ENCODE results near the gene KIAA1217.

KIAA1217 gene

GRCh38 chr10:24240041-24240751, 31.3 kb downstream of the KIAA1217 start:
- no peak overlapping the region for H4K91ac ChIP-seq (ENCODE audit: low read depth, low read length, poor library complexity)

GRCh38 chr10:24241536-24242040, 32.6 kb downstream of the KIAA1217 start:
- no peak overlapping the region for H3K4ac ChIP-seq (ENCODE audit: low read length)
- no peak overlapping the region for H2AK5ac ChIP-seq (ENCODE audit: low read depth, low read length)
- no peak overlapping the region for H4K91ac ChIP-seq (ENCODE audit: low read depth, low read length, poor library complexity)
- WGBS, 2 donors (ENCODE audit: extremely low coverage in 2 of 2, insufficient read length in 2 of 2, insufficient replicate concordance in 1 of 2), result no CpG with 5 or more reads among the region's 5 CpGs
- no peak overlapping the region for H2BK15ac ChIP-seq (ENCODE audit: low read length)
- no peaks in the 10 kb centered on the region for H3K36me3 ChIP-seq (replicated peaks in 1 of 2; ENCODE audit: control insufficient read depth in 2 of 2, insufficient read depth in 2 of 2, low read length in 2 of 2)
- no peak overlapping the region for H3K4me2 ChIP-seq (ENCODE audit: insufficient read depth, low read length, poor library complexity, severe bottlenecking)
- H2AFZ ChIP-seq (ENCODE audit: low read length), result no peak overlapping the region
- no peak overlapping the region for H2BK5ac ChIP-seq (ENCODE audit: low read length)
- no peak overlapping the region for H3K27ac ChIP-seq (replicated peaks; ENCODE audit: low read length)
- H3K4me1 ChIP-seq (ENCODE audit: control insufficient read depth in 2 of 2, insufficient read depth in 1 of 2, low read depth in 1 of 2, low read length in 2 of 2), result peaks cover 9 to 15% of the 10 kb centered on the region in 2 donors
- no peak overlapping the region for H3K4me3 ChIP-seq (ENCODE audit: low read length in 2 of 2)
- H3K14ac ChIP-seq (ENCODE audit: low read length), result no peak overlapping the region
- no peaks in the 10 kb centered on the region for H3K79me1 ChIP-seq (ENCODE audit: low read depth, low read length)
- no peak overlapping the region for H2BK120ac ChIP-seq (ENCODE audit: low read depth, low read length)
- no peak for DNase-seq (ENCODE audit: low spot score)
- H3K23ac ChIP-seq (ENCODE audit: low read depth, low read length, poor library complexity), result no peak overlapping the region
- no peak overlapping the region for H4K8ac ChIP-seq (ENCODE audit: low read depth, low read length)
- no peak overlapping the region for H3K18ac ChIP-seq (ENCODE audit: low read length)
- no peak overlapping the region for H3K9ac ChIP-seq (ENCODE audit: low read depth, low read length, poor library complexity)
- H3K9me3 ChIP-seq (replicated peaks in 1 of 2; ENCODE audit: control insufficient read depth in 2 of 2, insufficient read depth in 1 of 2, low read depth in 1 of 2, low read length in 2 of 2), result no peaks in the 10 kb centered on the region
- H2BK12ac ChIP-seq (ENCODE audit: low read length), result no peak overlapping the region
- no peaks in the 10 kb centered on the region for H3K27me3 ChIP-seq (ENCODE audit: control insufficient read depth in 3 of 3, insufficient read depth in 3 of 3, low read depth in 1 of 3, low read length in 3 of 3)

More at GRCh38 chr10:24240041-24240751, 31.3 kb downstream of the KIAA1217 start:
- no peak overlapping the region for H2BK15ac ChIP-seq (ENCODE audit: low read length)
- H3K4me3 ChIP-seq (ENCODE audit: low read length in 2 of 2), result no peak overlapping the region
- H2AK5ac ChIP-seq (ENCODE audit: low read depth, low read length), result no peak overlapping the region
- no peak overlapping the region for H3K9ac ChIP-seq (ENCODE audit: low read depth, low read length, poor library complexity)
- no peaks in the 10 kb centered on the region for H3K36me3 ChIP-seq (replicated peaks in 1 of 2; ENCODE audit: control insufficient read depth in 2 of 2, insufficient read depth in 2 of 2, low read length in 2 of 2)
- no peaks in the 10 kb centered on the region for H3K27me3 ChIP-seq (ENCODE audit: control insufficient read depth in 3 of 3, insufficient read depth in 3 of 3, low read depth in 1 of 3, low read length in 3 of 3)
- no peak overlapping the region for H2BK5ac ChIP-seq (ENCODE audit: low read length)
- no peak for DNase-seq (ENCODE audit: low spot score)
- H3K79me1 ChIP-seq (ENCODE audit: low read depth, low read length), result no peaks in the 10 kb centered on the region
- peaks cover 9 to 15% of the 10 kb centered on the region in 2 donors for H3K4me1 ChIP-seq (ENCODE audit: control insufficient read depth in 2 of 2, insufficient read depth in 1 of 2, low read depth in 1 of 2, low read length in 2 of 2)
- no peak overlapping the region for H3K23ac ChIP-seq (ENCODE audit: low read depth, low read length, poor library complexity)
- no peak overlapping the region for H2BK12ac ChIP-seq (ENCODE audit: low read length)
- H3K9me3 ChIP-seq (replicated peaks in 1 of 2; ENCODE audit: control insufficient read depth in 2 of 2, insufficient read depth in 1 of 2, low read depth in 1 of 2, low read length in 2 of 2), result no peaks in the 10 kb centered on the region
- H2AFZ ChIP-seq (ENCODE audit: low read length), result peak overlapping the region; percentile 24
- peak overlapping the region; percentile 10 for H3K27ac ChIP-seq (replicated peaks; ENCODE audit: low read length)
- no peak overlapping the region for H4K8ac ChIP-seq (ENCODE audit: low read depth, low read length)
- no peak overlapping the region for H3K4me2 ChIP-seq (ENCODE audit: insufficient read depth, low read length, poor library complexity, severe bottlenecking)
- WGBS, 2 donors (ENCODE audit: extremely low coverage in 2 of 2, insufficient read length in 2 of 2, insufficient replicate concordance in 1 of 2), result no CpG with 5 or more reads among the region's 8 CpGs
- H3K4ac ChIP-seq (ENCODE audit: low read length), result no peak overlapping the region
- no peak overlapping the region for H3K18ac ChIP-seq (ENCODE audit: low read length)
- H3K14ac ChIP-seq (ENCODE audit: low read length), result no peak overlapping the region
- H2BK120ac ChIP-seq (ENCODE audit: low read depth, low read length), result no peak overlapping the region

GRCh38 chr10:24242562-24242961, 33.6 kb downstream of the KIAA1217 start:
- Histone ChIP-seq H3K4me3 (ENCODE audit: low read length in 2 of 2) (no peak overlapping the region), H3K4me2 (ENCODE audit: insufficient read depth, low read length, poor library complexity, severe bottlenecking) (no peak overlapping the region), H2BK12ac (ENCODE audit: low read length) (no peak overlapping the region), H2AK5ac (ENCODE audit: low read depth, low read length) (no peak overlapping the region), H2BK5ac (ENCODE audit: low read length) (no peak overlapping the region), H4K8ac (ENCODE audit: low read depth, low read length) (no peak overlapping the region), H3K27me3 (ENCODE audit: control insufficient read depth in 3 of 3, insufficient read depth in 3 of 3, low read depth in 1 of 3, low read length in 3 of 3) (no peaks in the 10 kb centered on the region), H3K18ac (ENCODE audit: low read length) (no peak overlapping the region), H2BK15ac (ENCODE audit: low read length) (no peak overlapping the region), H3K9ac (ENCODE audit: low read depth, low read length, poor library complexity) (no peak overlapping the region), H3K4ac (ENCODE audit: low read length) (no peak overlapping the region), H3K79me1 (ENCODE audit: low read depth, low read length) (no peaks in the 10 kb centered on the region), H2AFZ (ENCODE audit: low read length) (no peak overlapping the region), H3K23ac (ENCODE audit: low read depth, low read length, poor library complexity) (no peak overlapping the region), H3K4me1 (ENCODE audit: control insufficient read depth in 2 of 2, insufficient read depth in 1 of 2, low read depth in 1 of 2, low read length in 2 of 2) (peaks cover 9 to 15% of the 10 kb centered on the region in 2 donors), H3K36me3 (replicated peaks in 1 of 2; ENCODE audit: control insufficient read depth in 2 of 2, insufficient read depth in 2 of 2, low read length in 2 of 2) (no peaks in the 10 kb centered on the region), H3K27ac (replicated peaks; ENCODE audit: low read length) (no peak overlapping the region), H4K91ac (ENCODE audit: low read depth, low read length, poor library complexity) (no peak overlapping the region), H3K9me3 (replicated peaks in 1 of 2; ENCODE audit: control insufficient read depth in 2 of 2, insufficient read depth in 1 of 2, low read depth in 1 of 2, low read length in 2 of 2) (no peaks in the 10 kb centered on the region), H2BK120ac (ENCODE audit: low read depth, low read length) (no peak overlapping the region), H3K14ac (ENCODE audit: low read length) (no peak overlapping the region)
- WGBS, 2 donors (ENCODE audit: extremely low coverage in 2 of 2, insufficient read length in 2 of 2, insufficient replicate concordance in 1 of 2), result no CpG with 5 or more reads among the region's 4 CpGs
- no peak for DNase-seq (ENCODE audit: low spot score)

- Histone ChIP-seq H3K23ac (ENCODE audit: low read depth, low read length, poor library complexity) (no peak overlapping the region), H3K18ac (ENCODE audit: low read length) (no peak overlapping the region), H3K4me1 (ENCODE audit: control insufficient read depth in 2 of 2, insufficient read depth in 1 of 2, low read depth in 1 of 2, low read length in 2 of 2) (peaks cover 3% of the 10 kb centered on the region in 2 donors), H3K79me1 (ENCODE audit: low read depth, low read length) (no peaks in the 10 kb centered on the region), H3K27ac (replicated peaks; ENCODE audit: low read length) (no peak overlapping the region), H3K9me3 (replicated peaks in 1 of 2; ENCODE audit: control insufficient read depth in 2 of 2, insufficient read depth in 1 of 2, low read depth in 1 of 2, low read length in 2 of 2) (no peaks in the 10 kb centered on the region), H2AFZ (ENCODE audit: low read length) (no peak overlapping the region), H3K4ac (ENCODE audit: low read length) (no peak overlapping the region), H4K91ac (ENCODE audit: low read depth, low read length, poor library complexity) (no peak overlapping the region), H2AK5ac (ENCODE audit: low read depth, low read length) (no peak overlapping the region), H3K4me3 (ENCODE audit: low read length in 2 of 2) (no peak overlapping the region), H2BK15ac (ENCODE audit: low read length) (no peak overlapping the region), H3K4me2 (ENCODE audit: insufficient read depth, low read length, poor library complexity, severe bottlenecking) (no peak overlapping the region), H2BK5ac (ENCODE audit: low read length) (no peak overlapping the region), H3K9ac (ENCODE audit: low read depth, low read length, poor library complexity) (no peak overlapping the region), H3K27me3 (ENCODE audit: control insufficient read depth in 3 of 3, insufficient read depth in 3 of 3, low read depth in 1 of 3, low read length in 3 of 3) (no peaks in the 10 kb centered on the region), H3K14ac (ENCODE audit: low read length) (no peak overlapping the region), H4K8ac (ENCODE audit: low read depth, low read length) (no peak overlapping the region), H3K36me3 (replicated peaks in 1 of 2; ENCODE audit: control insufficient read depth in 2 of 2, insufficient read depth in 2 of 2, low read length in 2 of 2) (no peaks in the 10 kb centered on the region), H2BK120ac (ENCODE audit: low read depth, low read length) (no peak overlapping the region), H2BK12ac (ENCODE audit: low read length) (no peak overlapping the region)
- DNase-seq (ENCODE audit: low spot score), result no peak
- no CpG with 5 or more reads among the region's 5 CpGs for WGBS, 2 donors (ENCODE audit: extremely low coverage in 2 of 2, insufficient read length in 2 of 2, insufficient replicate concordance in 1 of 2)
Observed at GRCh38 chr10:24246365-24246764, 37.4 kb downstream of the KIAA1217 start.

Data from neuronal stem cell (in vitro differentiated cells).